ENCODE results near the gene EOGT.

EOGT gene

DNA sequence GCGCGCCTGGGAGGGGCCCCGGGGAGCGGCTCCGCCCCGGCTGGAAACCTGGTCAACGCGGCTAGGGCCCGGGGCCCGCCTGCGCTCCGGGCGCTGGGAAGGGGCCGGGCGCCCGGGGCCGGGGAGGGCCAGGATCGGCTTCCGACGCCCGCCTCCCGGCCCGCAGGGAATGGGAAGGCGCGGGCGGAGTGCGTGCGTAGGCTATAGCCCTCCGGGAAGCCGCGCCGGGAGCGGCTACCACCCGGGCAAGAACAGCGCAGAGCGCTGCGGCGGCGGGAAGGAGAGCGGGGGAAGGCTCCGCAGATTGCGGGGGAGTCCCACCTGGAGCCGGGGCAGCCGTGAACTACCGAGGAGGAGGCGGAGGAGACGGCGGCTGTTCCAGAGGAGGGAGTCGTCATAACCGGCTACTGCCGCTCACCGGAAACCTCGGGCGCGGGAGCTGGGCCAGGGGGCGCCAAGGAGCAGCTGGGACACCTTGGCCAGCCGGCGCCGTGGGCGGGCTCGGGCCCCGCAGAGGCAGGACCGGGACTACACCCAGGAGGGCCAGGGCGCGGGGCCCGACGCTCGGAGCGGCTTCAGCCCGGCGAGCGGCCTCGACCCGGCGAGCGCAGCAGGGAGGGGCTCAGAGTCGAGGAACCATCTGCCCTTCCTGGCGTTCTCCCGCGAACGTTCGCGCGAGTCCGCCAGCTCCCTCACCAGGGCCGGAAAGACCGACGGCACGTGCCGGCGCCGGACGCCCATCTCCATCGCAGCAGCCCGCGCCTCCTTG lies at the start of gene EOGT:
Gene EOGT (minus strand): TSS at position 432 of the 769 bp plus-strand sequence. CDS start 3,838 bp downstream, outside the sequence.
- peak; percentile 78 for DNase-seq (ENCODE audit: low read depth)
- H3K4me3 ChIP-seq (ENCODE audit: control insufficient read depth, low read depth, low read length) = peak within 1 kb of the TSS; percentile 71
- TF ChIP-seq, protein P1, sequence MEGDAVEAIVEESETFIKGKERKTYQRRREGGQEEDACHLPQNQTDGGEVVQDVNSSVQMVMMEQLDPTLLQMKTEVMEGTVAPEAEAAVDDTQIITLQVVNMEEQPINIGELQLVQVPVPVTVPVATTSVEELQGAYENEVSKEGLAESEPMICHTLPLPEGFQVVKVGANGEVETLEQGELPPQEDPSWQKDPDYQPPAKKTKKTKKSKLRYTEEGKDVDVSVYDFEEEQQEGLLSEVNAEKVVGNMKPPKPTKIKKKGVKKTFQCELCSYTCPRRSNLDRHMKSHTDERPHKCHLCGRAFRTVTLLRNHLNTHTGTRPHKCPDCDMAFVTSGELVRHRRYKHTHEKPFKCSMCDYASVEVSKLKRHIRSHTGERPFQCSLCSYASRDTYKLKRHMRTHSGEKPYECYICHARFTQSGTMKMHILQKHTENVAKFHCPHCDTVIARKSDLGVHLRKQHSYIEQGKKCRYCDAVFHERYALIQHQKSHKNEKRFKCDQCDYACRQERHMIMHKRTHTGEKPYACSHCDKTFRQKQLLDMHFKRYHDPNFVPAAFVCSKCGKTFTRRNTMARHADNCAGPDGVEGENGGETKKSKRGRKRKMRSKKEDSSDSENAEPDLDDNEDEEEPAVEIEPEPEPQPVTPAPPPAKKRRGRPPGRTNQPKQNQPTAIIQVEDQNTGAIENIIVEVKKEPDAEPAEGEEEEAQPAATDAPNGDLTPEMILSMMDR (conservative IDR thresholded peaks at IDR 0.05; ENCODE audit: control insufficient read depth, insufficient read depth, low read depth, low read length) = peak; percentile 39

DNA sequence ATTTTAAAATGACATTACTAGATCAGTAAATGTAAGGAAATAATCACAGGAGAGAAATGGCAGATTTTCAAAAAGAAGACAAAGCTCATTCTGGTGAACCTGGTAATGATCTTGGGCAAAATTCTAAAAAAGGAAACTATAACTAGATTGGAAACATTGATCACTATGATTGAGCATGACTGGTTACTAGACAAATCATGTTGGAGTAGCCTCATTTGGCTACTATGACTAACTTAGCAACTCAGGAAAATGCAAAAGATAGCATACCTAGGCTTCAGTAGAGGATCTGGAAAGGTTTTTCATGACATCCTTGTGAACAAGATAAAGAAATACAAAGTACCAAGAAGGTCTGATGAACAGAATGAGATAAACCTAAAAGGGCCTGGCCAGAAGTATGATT lies 46.2 kb upstream of the EOGT start:
- DNase-seq (ENCODE audit: low read depth) = no peak

DNA sequence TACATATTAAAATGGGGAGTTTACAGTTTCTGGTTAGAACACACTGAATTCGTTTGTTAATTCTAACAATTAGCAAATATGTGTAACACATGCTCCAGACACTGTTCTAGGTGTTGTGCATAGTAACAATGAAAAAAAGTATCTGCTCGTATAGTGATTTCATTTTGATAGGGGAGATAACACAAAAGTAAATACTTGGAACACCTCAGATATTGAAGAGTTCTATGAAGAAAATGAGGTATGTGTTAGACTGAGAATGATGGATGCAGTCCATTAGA lies 45.4 kb upstream of the EOGT start:
- TF ChIP-seq, protein P1 (conservative IDR thresholded peaks at IDR 0.05; ENCODE audit: control insufficient read depth, insufficient read depth, low read depth, low read length) = no peak
- H3K4me3 ChIP-seq (ENCODE audit: control insufficient read depth, low read depth, low read length) = no peak overlapping the region
- no peak for DNase-seq (ENCODE audit: low read depth)

More for the DNA sequence above, 46.2 kb upstream of the EOGT start:
- TF ChIP-seq, protein P1 (conservative IDR thresholded peaks at IDR 0.05; ENCODE audit: control insufficient read depth, insufficient read depth, low read depth, low read length) = no peak
- no peak overlapping the region for H3K4me3 ChIP-seq (ENCODE audit: control insufficient read depth, low read depth, low read length)

DNA sequence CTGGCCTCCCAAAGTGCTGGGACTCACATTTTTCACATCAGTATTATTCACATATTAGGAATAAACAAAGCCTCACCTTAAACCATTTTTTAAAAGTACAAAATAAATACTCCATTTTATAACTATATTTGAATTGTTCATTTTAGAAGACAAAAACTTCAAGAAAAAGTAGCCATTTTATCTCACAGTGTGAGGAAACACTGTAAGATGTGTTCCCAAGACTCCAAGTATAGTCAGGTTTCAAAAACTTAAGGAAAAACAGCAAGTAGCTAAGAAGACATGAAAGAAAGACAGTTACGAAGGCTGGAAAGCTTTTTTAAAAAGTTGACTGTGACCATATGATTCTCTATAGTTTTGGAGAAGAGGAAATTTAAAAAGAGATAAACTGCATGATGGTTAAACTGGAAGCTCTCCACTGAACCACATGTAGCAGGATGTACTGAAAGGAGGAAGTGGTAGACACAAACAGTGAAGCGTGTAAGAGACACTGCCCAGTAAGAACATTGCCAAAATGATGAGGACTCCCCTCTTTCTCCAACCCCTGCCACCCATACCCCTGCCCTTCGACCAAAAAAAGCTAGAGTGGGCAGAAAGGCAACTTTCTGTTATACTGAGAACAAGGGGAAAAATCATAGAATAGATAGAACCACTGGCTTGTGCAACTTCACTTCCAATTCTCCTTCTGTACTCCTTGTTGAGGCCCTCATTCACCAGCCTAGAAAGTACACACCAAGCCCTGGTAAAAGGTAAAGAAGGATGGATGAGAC lies 44.9 kb upstream of the EOGT start:
- TF ChIP-seq, protein P1 (conservative IDR thresholded peaks at IDR 0.05; ENCODE audit: control insufficient read depth, insufficient read depth, low read depth, low read length) = no peak
- no peak for DNase-seq (ENCODE audit: low read depth)
- H3K4me3 ChIP-seq (ENCODE audit: control insufficient read depth, low read depth, low read length) = no peak overlapping the region

DNA sequence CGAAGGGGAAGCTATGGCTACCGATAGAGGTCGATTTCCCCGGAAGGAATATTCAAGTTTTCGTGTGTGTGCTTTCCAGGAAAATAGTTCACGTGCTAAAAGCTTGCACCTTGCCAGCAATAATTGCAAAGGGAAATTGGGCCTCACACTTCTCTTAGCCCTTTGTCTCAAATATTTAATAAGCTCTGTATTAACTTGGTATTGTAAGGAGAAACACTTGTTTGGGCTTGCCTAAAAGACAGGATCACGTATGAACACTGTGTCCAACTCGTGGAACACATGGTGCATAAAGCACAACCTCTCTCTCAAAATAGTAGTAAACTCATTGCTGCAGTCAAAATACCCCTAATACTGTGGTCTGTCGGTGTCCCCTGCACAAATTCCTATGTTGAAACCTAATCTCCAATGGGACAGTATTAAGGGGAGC lies 39.0 kb upstream of the EOGT start:
- TF ChIP-seq, protein P1 (conservative IDR thresholded peaks at IDR 0.05; ENCODE audit: control insufficient read depth, insufficient read depth, low read depth, low read length) = no peak
- peak overlapping the region; percentile 98 for H3K4me3 ChIP-seq (ENCODE audit: control insufficient read depth, low read depth, low read length)
- no peak for DNase-seq (ENCODE audit: low read depth)

DNA sequence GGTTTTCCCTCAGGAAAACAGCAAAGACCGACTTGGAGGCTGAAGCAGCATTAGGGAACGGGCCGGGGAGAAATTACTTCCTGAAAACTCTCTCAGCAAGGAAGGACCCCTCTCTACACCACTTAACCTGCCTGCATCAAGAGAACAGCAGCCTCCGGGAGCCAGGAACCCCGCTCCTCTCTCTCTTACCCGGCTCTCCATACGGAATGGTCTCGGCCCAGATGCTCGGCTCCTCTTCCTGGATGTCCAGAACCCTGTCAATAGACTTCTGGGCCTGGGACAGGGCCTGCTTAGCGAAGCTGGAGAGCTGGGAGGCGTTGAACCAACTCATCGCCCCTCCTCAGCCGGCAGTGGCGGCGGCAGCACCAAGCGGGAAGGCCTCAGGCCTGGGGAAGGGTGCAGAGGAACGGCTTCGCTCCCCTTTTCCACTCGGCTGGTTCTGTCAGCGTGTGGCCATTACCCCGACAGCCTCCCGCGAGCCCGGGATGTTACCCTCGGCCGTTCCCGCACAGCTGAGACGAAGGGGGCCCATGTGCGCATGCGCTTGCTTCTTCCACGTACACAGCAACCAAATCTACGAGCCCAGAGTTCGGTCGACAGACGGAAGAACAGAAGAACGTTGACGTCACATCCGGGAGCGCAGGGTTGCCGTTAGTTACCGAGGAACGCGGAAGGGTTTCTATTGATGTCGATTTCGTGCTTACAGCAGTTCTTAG lies 38.4 kb upstream of the EOGT start, which contains the start of gene TMF1:
Gene TMF1 (minus strand): TSS at position 578 of the 716 bp plus-strand sequence. CDS start 247 bp downstream, at position 331.
- TF ChIP-seq, protein P1 (conservative IDR thresholded peaks at IDR 0.05; ENCODE audit: control insufficient read depth, insufficient read depth, low read depth, low read length) = no peak
- peak within 1 kb of the TSS; percentile 98 for H3K4me3 ChIP-seq (ENCODE audit: control insufficient read depth, low read depth, low read length)
- DNase-seq (ENCODE audit: low read depth) = peak; percentile 99
